GM21737 (cell line): ENCODE measurements around the gene TBCB.
"Not testable (repeated sequence)": the region's sequence is repeated elsewhere in the genome, so short reads cannot be mapped to it uniquely, and the experiment has no call there.

Experiments
- ATAC-seq: cut with Tn5 transposase; IDR thresholded peaks from one replicate; pipeline ENCODE4 v1.9.1; 2021; ENCODE audit warnings: mild to moderate bottlenecking, moderate library complexity; ENCODE audit not compliant: unreplicated experiment

The TBCB gene, protein sequence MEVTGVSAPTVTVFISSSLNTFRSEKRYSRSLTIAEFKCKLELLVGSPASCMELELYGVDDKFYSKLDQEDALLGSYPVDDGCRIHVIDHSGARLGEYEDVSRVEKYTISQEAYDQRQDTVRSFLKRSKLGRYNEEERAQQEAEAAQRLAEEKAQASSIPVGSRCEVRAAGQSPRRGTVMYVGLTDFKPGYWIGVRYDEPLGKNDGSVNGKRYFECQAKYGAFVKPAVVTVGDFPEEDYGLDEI

DNA sequence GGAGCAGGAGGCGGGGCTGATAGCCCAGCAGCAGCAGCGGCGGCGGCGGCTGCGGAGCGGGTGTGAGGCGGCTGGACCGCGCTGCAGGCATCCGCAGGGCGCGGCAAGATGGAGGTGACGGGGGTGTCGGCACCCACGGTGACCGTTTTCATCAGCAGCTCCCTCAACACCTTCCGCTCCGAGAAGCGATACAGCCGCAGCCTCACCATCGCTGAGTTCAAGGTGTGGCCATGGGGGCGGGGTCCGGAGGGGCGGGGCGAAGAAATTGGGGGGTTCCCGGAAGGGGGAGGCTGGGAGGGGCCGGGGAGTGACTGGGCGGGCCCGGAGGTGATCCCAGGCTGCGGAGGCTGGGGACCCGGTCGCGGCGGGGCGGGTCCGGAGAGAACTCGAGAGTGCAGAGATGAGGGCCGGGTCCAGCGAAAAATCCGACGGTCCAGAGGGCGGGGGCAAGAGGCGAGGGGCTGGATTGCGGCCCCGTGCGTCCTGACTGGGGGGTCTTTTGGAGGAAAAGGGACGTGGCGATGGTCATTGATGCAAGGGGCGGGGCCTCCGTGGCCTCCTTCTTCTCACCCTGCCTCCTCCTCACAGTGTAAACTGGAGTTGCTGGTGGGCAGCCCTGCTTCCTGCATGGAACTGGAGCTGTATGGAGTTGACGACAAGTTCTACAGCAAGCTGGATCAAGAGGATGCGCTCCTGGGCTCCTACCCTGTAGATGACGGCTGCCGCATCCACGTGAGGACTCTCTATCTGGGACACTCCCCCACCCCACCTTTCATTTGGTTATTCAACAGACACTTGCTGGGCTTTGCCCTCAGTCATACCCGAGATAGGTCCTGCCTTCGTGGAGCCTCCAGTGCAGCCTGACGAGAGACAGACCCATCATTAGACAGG is at the start of gene TBCB:
Gene TBCB, plus strand, starts transcription at position 16 of the 891 bp plus-strand sequence. Its CDS starts 93 bp downstream, at position 109.
- peak; percentile 27 for ATAC-seq

DNA sequence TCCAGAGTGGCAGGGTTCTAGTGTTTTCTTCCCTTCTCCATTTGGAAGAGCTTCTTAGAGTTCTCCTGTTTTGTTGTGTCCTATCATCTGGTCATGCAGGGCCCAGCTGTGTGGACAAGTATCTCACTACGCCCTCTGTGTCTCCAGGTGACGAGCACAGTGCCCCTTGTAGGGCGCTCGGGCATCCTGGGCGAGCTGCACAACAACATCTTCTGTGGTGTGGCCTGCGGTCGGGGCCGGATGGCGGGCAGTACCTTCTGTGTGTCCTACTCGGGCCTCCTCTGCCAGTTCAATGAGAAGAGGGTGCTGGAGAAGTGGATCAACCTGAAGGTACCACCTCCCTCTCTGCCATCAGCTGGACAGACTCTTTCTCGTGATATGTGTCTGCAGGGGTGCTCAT is 47.6 kb upstream of the TBCB start:
- no peak for ATAC-seq

GRCh38 chr19:36068810-36069499 is 46.3 kb upstream of the TBCB start:
- ATAC-seq = not testable (repeated sequence)

DNA sequence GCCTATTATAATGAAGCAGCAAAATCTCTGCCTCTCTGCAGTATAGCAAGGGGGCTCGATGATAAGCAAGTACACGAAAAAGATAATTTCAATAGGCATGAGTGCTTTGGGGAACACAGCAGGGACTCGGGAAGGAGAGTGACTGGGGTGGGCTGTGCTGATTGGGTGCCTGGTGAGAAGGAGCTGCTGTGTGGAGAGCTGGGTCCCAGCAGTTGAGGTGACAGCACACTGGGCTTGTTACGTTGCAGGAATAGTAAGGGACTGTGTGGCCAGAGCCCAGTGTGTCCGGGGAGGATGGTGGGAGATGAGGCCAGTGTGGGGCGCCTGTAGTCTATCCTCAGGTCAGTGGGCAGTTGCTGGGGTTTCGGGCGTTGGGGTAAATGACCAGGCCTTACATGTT is 43.2 kb upstream of the TBCB start:
- ATAC-seq = no peak

- ATAC-seq = no peak
Observed at GRCh38 chr19:36073121-36073876, 42.0 kb upstream of the TBCB start.

- ATAC-seq = no peak
Observed at GRCh38 chr19:36079389-36079945, 35.8 kb upstream of the TBCB start.

DNA sequence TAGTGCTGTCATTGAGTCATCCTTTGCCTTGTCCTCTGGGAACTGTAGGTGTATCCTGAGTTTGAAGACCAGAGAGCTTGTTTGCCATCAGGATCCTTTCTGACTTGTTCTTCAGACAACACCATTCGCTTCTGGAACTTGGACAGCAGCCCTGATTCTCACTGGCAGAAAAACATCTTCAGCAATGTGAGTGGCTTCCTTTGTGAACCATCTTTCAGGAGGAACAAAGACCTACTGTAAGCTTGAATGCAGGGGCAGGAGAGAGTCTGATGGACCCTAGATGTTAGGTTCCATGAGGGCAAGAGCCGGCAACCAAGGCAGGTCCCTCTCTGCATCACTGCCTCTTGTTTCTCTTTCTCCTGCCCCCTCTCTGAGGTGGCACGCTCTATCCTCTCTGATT is 33.9 kb upstream of the TBCB start:
- ATAC-seq = no peak

DNA sequence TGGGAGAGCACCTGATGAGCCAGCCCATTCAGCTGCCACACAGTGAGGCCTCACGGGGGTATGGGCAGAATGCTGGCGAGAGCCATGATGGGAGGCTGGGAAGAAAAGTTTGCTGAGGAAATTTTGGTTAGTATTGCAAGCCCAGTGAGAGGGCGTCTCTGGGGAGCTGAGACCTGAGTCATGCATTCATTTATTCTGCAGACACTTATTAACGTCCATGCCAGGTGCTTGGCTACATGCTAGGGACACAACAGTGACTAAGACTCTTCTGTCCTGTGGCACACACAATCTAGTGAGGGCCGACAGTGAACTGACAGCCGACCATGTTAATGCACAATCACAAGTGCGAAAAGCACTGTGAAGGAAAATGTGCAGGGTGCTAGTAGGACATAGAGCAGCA is 33.4 kb upstream of the TBCB start:
- ATAC-seq = no peak

GRCh38 chr19:36082916-36083315 is 32.4 kb upstream of the TBCB start:
- no peak for ATAC-seq

DNA sequence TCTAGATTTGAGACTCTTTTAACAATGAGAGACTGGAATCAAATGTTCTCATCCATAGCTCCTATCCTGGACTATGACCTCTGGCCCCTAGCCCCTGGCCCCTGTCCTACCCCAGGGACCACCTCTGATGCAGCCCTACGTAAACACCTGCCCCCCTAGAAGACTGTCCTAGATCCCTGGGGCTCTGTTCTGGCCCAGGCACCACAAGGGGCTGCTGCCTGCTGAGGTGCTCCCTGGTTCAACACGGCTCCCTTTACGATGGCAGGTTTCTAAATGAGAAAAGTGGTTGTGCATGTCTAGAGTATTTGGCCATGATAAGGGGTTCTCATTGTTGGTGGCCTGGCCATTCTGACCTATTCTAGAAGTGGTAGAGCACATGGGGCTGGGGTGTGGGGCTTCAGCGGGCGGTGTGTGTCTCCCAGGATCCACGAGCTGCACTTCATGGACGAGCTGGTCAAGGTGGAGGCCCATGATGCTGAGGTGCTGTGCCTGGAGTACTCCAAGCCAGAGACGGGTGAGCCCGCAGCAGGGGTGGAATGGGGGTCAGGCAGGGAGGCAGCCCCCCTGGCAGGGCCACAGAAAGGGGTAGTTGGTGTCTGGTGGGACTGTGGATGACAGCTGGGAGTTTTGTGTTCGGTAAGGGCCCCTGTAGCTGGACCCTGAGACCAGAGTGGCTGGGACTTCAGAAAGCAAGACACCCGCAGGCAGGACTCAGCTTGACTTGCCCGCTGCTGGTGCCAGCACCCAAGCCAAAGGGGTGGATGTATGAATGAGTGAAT is 30.8 kb upstream of the TBCB start:
- ATAC-seq = no peak

GRCh38 chr19:36086326-36086725 is 28.9 kb upstream of the TBCB start:
- ATAC-seq = no peak

- no peak for ATAC-seq
Observed at GRCh38 chr19:36089847-36090246, 25.4 kb upstream of the TBCB start.

GRCh38 chr19:36090910-36091695 is 24.2 kb upstream of the TBCB start:
- no peak for ATAC-seq

DNA sequence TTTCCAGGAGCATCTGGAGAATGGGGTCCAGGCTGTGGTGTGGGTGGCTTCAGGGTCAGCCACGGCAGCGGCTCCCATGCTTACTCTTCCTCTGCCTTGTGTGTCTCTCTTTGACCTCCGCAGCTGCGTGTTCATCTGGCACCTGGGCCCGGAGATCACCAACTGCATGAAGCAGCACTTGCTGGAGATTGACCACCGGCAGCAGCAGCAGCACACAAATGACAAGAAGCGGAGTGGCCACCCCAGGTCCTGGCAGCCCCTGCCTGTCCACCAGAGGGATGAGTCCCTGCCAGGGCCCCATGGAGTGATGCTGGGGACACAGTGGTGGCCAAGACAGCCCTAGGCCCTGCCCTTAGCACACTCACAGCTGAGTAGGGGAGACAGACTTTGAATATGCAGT is 22.7 kb upstream of the TBCB start:
- no peak for ATAC-seq

GRCh38 chr19:36093146-36093662 is 22.1 kb upstream of the TBCB start:
- ATAC-seq = no peak

DNA sequence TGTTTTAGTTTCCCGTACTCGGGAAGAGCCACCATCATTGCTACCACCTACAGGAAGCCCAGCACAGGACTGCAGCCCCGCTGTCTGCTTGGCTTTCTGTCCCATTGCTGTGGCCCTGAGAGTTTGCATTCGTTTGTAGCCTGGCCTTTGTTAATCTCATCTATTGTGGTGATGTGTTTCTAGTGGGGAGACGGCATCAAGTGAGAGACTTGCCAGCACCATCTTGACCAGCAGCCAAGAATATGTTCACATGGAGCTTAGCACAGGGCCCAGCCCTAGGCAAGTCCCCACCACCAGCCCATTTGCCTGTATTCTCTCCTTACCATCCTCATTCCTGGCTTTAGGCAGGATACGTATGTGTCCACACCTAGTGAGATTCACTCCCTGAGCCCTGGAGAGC is 21.6 kb upstream of the TBCB start:
- ATAC-seq = no peak

GRCh38 chr19:36097036-36097435 is 18.2 kb upstream of the TBCB start:
- ATAC-seq = no peak

GRCh38 chr19:36099166-36099785 is 16.0 kb upstream of the TBCB start:
- no peak for ATAC-seq
